GM12873 (cell line): Measurements from ENCODE around the gene FCER2.

ENCODE experiments used
- CTCF ChIP-seq: IDR thresholded peaks from 2 replicates; pipeline ENCODE4 v1.5.1; 2012; ENCODE audit warnings: low read depth, mild to moderate bottlenecking, moderate library complexity, low read length, control low read depth; ENCODE audit not compliant: insufficient read depth; ENCODE audit errors: missing control alignments

The FCER2 gene

GRCh38 chr19:7670790-7671189 lies 31.1 kb downstream of the FCER2 start:
- TF ChIP-seq CTCF: no peak

GRCh38 chr19:7670150-7670783 lies 31.7 kb downstream of the FCER2 start:
- no peak for TF ChIP-seq CTCF

GRCh38 chr19:7669641-7670040 lies 32.3 kb downstream of the FCER2 start:
- TF ChIP-seq CTCF: no peak

GRCh38 chr19:7668842-7669241 lies 33.1 kb downstream of the FCER2 start, which contains the start of gene RETN:
RETN (plus strand) TSS chr19:7669049; CDS start chr19:7669327, 278 bp downstream.
- TF ChIP-seq CTCF: no peak

- no peak for TF ChIP-seq CTCF
These were observed 36.9 kb downstream of the FCER2 start for GRCh38 chr19:7665076-7665475.

GRCh38 chr19:7663706-7664105 lies 38.2 kb downstream of the FCER2 start:
- no peak for TF ChIP-seq CTCF

GRCh38 chr19:7662657-7663056 lies 39.3 kb downstream of the FCER2 start:
- TF ChIP-seq CTCF: no peak
